ENCODE data around the gene UVRAG.
A peak's percentile ranks its signal among the peaks of the same experiment; 100 is the strongest.

Gene UVRAG

GRCh38 chr11:75797792-75798191 is 17.2 kb upstream of the UVRAG start:
- H3K9ac ChIP-seq (ENCODE audit: insufficient read length), result no peak overlapping the region
- H3K4me3 ChIP-seq, result no peak overlapping the region
- H3K27ac ChIP-seq, result no peak overlapping the region
- TF ChIP-seq POLR2AphosphoS5 (IDR thresholded peaks at IDR 0.05; ENCODE audit: borderline replicate concordance, low read depth, low read length) (no peak), EZH2 (IDR thresholded peaks at IDR 0.05) (no peak), FOXP2 (optimal IDR thresholded peaks at IDR 0.05; ENCODE audit: control extremely low read depth, extremely low read length, insufficient read depth) (no peak)
- peaks cover 15% of the 10 kb centered on the region; the same call in 1 of the 2 replicates for H3K36me3 ChIP-seq (ENCODE audit: insufficient read depth, low read length)
- no peak for DNase-seq (ENCODE audit: low read depth, low spot score)
- no peaks in the 10 kb centered on the region for H3K9me3 ChIP-seq (ENCODE audit: low read depth, low read length)

- no peak overlapping the region for H3K9ac ChIP-seq (ENCODE audit: insufficient read length)
- no peak for TF ChIP-seq EZH2 (IDR thresholded peaks at IDR 0.05)
- DNase-seq (ENCODE audit: low read depth, low spot score), result no peak
- H3K4me3 ChIP-seq, result no peak overlapping the region
- peaks cover 15% of the 10 kb centered on the region; the same call in 1 of the 2 replicates for H3K36me3 ChIP-seq (ENCODE audit: insufficient read depth, low read length)
- no peaks in the 10 kb centered on the region for H3K9me3 ChIP-seq (ENCODE audit: low read depth, low read length)
- H3K27ac ChIP-seq, result no peak overlapping the region
These were observed 14.8 kb upstream of the UVRAG start for GRCh38 chr11:75800136-75800675.

- H3K36me3 ChIP-seq (ENCODE audit: insufficient read depth, low read length), result peaks cover 15% of the 10 kb centered on the region; the same call in 1 of the 2 replicates
- H3K9me3 ChIP-seq (ENCODE audit: low read depth, low read length), result no peaks in the 10 kb centered on the region
- TF ChIP-seq FOXP2 (optimal IDR thresholded peaks at IDR 0.05; ENCODE audit: control extremely low read depth, extremely low read length, insufficient read depth) (no peak), POLR2AphosphoS5 (IDR thresholded peaks at IDR 0.05; ENCODE audit: borderline replicate concordance, low read depth, low read length) (no peak), EZH2 (IDR thresholded peaks at IDR 0.05) (no peak)
- no peak overlapping the region for H3K4me3 ChIP-seq
- no peak overlapping the region for H3K27ac ChIP-seq
- no peak for DNase-seq (ENCODE audit: low read depth, low spot score)
- no peak overlapping the region for H3K9ac ChIP-seq (ENCODE audit: insufficient read length)
These were observed 14.2 kb upstream of the UVRAG start for GRCh38 chr11:75800728-75801361.

- H3K27ac ChIP-seq, result no peak overlapping the region
- DNase-seq (ENCODE audit: low read depth, low spot score), result no peak
- TF ChIP-seq FOXP2 (optimal IDR thresholded peaks at IDR 0.05; ENCODE audit: control extremely low read depth, extremely low read length, insufficient read depth), result no peak
- no peak for TF ChIP-seq POLR2AphosphoS5 (IDR thresholded peaks at IDR 0.05; ENCODE audit: borderline replicate concordance, low read depth, low read length)
- TF ChIP-seq EZH2 (IDR thresholded peaks at IDR 0.05), result no peak
- peaks cover 12% of the 10 kb centered on the region; the same call in 1 of the 2 replicates for H3K36me3 ChIP-seq (ENCODE audit: insufficient read depth, low read length)
- H3K4me3 ChIP-seq, result no peak overlapping the region
- no peak overlapping the region for H3K9ac ChIP-seq (ENCODE audit: insufficient read length)
- no peaks in the 10 kb centered on the region for H3K9me3 ChIP-seq (ENCODE audit: low read depth, low read length)
These were observed 13.5 kb upstream of the UVRAG start for GRCh38 chr11:75801362-75802020.

GRCh38 chr11:75802021-75802912 is 12.7 kb upstream of the UVRAG start:
- no peak overlapping the region for H3K9ac ChIP-seq (ENCODE audit: insufficient read length)
- H3K27ac ChIP-seq, result no peak overlapping the region
- H3K9me3 ChIP-seq (ENCODE audit: low read depth, low read length), result no peaks in the 10 kb centered on the region
- no peak for TF ChIP-seq EZH2 (IDR thresholded peaks at IDR 0.05)
- no peak for TF ChIP-seq POLR2AphosphoS5 (IDR thresholded peaks at IDR 0.05; ENCODE audit: borderline replicate concordance, low read depth, low read length)
- TF ChIP-seq FOXP2 (optimal IDR thresholded peaks at IDR 0.05; ENCODE audit: control extremely low read depth, extremely low read length, insufficient read depth), result no peak
- no peak overlapping the region for H3K4me3 ChIP-seq
- H3K36me3 ChIP-seq (ENCODE audit: insufficient read depth, low read length), result peaks cover 12% of the 10 kb centered on the region; the same call in 1 of the 2 replicates
- no peak for DNase-seq (ENCODE audit: low read depth, low spot score)

GRCh38 chr11:75802913-75803820 is 11.8 kb upstream of the UVRAG start:
- no peak for TF ChIP-seq EZH2 (IDR thresholded peaks at IDR 0.05)
- Histone ChIP-seq H3K27ac (no peak overlapping the region), H3K36me3 (ENCODE audit: insufficient read depth, low read length) (peaks cover 9% of the 10 kb centered on the region; the same call in 1 of the 2 replicates), H3K9me3 (ENCODE audit: low read depth, low read length) (no peaks in the 10 kb centered on the region), H3K9ac (ENCODE audit: insufficient read length) (no peak overlapping the region), H3K4me3 (no peak overlapping the region)
- DNase-seq (ENCODE audit: low read depth, low spot score), result peak; percentile 10

- H3K4me3 ChIP-seq, result no peak overlapping the region
- H3K27ac ChIP-seq, result no peak overlapping the region
- no peaks in the 10 kb centered on the region for H3K9me3 ChIP-seq (ENCODE audit: low read depth, low read length)
- TF ChIP-seq POLR2AphosphoS5 (IDR thresholded peaks at IDR 0.05; ENCODE audit: borderline replicate concordance, low read depth, low read length), result no peak
- no peak for TF ChIP-seq EZH2 (IDR thresholded peaks at IDR 0.05)
- no peak for TF ChIP-seq FOXP2 (optimal IDR thresholded peaks at IDR 0.05; ENCODE audit: control extremely low read depth, extremely low read length, insufficient read depth)
- H3K36me3 ChIP-seq (ENCODE audit: insufficient read depth, low read length), result no peaks in the 10 kb centered on the region
- H3K9ac ChIP-seq (ENCODE audit: insufficient read length), result no peak overlapping the region
- no peak for DNase-seq (ENCODE audit: low read depth, low spot score)
These were observed 5.9 kb upstream of the UVRAG start for GRCh38 chr11:75809111-75809510.
